Skeletal muscle cell (primary cell): ENCODE measurements around the gene TDP2.

Source experiments
- DNase-seq: peaks from one replicate; pipeline ENCODE4 v3.0.0-alpha.2; 2010; ENCODE audit warnings: low read depth
- H3K4me3 ChIP-seq: 2 replicates; pipeline ENCODE4 v1.5.1; 2011; ENCODE audit warnings: low read depth, mild to moderate bottlenecking, control low read depth, low read length, moderate library complexity

Gene TDP2

DNA sequence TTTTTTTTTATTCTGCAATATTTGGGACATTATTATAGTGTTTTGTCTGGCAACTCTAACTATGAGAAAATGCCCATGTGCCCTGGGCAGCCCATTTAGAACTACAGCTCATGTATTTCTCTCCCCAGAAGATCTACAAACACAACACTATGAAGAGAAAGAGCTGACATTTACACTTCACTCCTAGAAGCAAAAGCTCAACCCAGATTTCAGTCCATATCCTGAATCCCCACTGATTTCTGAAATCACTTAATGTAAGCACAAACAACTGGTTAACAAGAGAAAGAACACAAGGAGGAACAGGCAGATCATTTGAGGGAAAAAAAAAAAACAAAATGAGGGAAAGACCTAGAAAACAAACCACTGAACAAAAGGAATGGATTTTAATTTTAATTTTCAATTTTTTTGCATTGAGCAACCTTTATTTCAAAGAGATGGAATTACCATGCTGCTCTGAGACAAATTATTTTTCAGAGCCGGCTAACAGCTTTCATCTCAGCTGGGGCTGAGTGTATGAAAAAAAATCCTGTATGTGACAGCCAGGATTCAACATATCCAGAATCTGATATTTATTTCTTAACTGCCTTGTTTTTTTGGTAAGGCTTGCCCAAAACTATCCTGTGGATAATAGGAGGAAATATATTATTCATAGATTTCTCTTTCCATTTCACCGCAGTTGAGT is 53.2 kb downstream of the TDP2 start:
- DNase-seq = no peak
- no peak overlapping the region for H3K4me3 ChIP-seq

- H3K4me3 ChIP-seq = no peak overlapping the region
- no peak for DNase-seq
Measured at GRCh38 chr6:24610672-24611071, 56.0 kb downstream of the TDP2 start.

- DNase-seq = no peak
Measured at GRCh38 chr6:24607310-24608105, 59.2 kb downstream of the TDP2 start.

GRCh38 chr6:24606200-24606930 is 60.3 kb downstream of the TDP2 start:
- no peak overlapping the region for H3K4me3 ChIP-seq
- DNase-seq = no peak

More at GRCh38 chr6:24607310-24608105, 59.2 kb downstream of the TDP2 start:
- no peak overlapping the region for H3K4me3 ChIP-seq

GRCh38 chr6:24603241-24603640 is 63.5 kb downstream of the TDP2 start:
- no peak overlapping the region for H3K4me3 ChIP-seq
- DNase-seq = no peak

DNA sequence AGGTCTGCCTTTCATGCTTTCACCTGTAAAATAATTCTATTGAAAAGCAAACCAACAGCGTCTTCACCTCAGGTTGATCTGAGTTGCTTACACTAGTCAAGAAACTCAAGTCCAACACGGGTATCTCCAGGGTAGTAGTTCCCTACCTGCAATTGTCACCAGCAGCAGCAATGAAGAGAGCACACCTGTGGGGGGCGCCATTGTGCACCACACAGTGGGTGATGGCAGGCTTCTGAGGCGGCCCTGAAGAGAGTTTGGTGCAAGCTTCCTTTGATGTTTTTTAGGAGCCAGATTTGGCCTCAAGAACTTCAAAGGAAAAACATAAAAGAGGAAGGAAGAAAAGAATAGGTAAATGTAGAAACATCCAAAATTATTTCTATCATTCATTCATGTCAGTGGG is 65.8 kb downstream of the TDP2 start:
- no peak overlapping the region for H3K4me3 ChIP-seq
- no peak for DNase-seq
